C4-2B (cell line): ENCODE measurements around the gene SKI.

Source experiments
- CTCF ChIP-seq: fragments of 450-650 bp; conservative IDR thresholded peaks from 2 replicates; pipeline ENCODE4 v1.5.1; 2017; ENCODE audit warnings: mild to moderate bottlenecking
- ZFX ChIP-seq: fragments of 450-650 bp; IDR thresholded peaks from 2 replicates; pipeline ENCODE4 v1.6.1; 2017

GRCh38 chr1:2277741-2278488 is 49.8 kb downstream of the SKI start:
- TF ChIP-seq CTCF (no peak), ZFX (no peak)
